ENCODE data around the gene PAWR.
"Not testable (repeated sequence)": the region's sequence is repeated elsewhere in the genome, so short reads cannot be mapped to it uniquely, and the experiment has no call there.

Gene PAWR

GRCh38 chr12:79676579-79676978 lies 14.2 kb downstream of the PAWR start:
- no peak overlapping the region for H3K4me3 ChIP-seq (ENCODE audit: low read length)
- no peak for TF ChIP-seq ZNF274 (IDR thresholded peaks at IDR 0.05; ENCODE audit: low read depth, low read length)

GRCh38 chr12:79674629-79675028 lies 16.1 kb downstream of the PAWR start:
- TF ChIP-seq ZNF274 (IDR thresholded peaks at IDR 0.05; ENCODE audit: low read depth, low read length) = no peak
- no peak overlapping the region for H3K4me3 ChIP-seq (ENCODE audit: low read length)

DNA sequence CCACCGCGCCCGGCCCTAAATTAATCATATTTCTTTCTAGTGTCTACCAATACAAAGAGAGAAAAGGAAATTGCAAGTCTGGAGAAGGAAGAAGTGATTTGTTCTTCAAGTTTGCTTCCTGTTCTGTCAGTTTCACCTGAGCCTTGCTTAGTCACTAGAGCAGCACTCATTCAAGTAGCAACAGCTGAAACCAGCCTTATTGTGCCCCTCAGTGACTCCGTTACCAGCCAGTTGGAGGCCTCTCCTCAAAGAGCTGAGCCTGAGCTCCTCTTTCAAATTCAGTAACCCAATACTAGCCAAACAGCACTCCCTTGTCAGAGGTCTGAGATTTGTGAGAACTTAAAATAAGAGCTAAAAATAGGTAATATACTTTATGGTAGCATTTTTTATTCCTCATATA lies 17.4 kb downstream of the PAWR start:
- TF ChIP-seq ZNF274 (IDR thresholded peaks at IDR 0.05; ENCODE audit: low read depth, low read length) = no peak
- no peak overlapping the region for H3K4me3 ChIP-seq (ENCODE audit: low read length)

DNA sequence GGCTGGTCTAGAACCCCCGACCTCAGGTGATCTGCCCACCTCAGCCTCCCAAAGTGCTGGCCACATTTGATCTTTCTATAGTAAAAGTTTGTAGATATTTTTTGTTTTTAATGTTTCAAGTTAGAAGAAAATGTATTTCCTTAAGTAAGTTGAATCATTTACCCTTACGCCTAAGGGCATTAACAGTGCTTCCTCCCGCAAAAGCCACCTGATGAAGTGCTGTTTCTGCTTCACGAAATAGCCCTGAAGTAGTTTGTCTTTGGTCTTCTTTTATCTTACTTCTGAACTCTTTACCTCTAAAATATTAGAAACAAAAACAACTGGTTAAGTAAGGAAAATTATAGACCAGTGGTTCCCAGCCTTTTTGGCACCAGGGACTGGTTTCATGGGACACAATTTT lies 22.7 kb downstream of the PAWR start:
- TF ChIP-seq ZNF274 (IDR thresholded peaks at IDR 0.05; ENCODE audit: low read depth, low read length) = no peak
- no peak overlapping the region for H3K4me3 ChIP-seq (ENCODE audit: low read length)

GRCh38 chr12:79665212-79665887 lies 25.4 kb downstream of the PAWR start:
- H3K4me3 ChIP-seq (ENCODE audit: low read length) = no peak overlapping the region
- no peak for TF ChIP-seq ZNF274 (IDR thresholded peaks at IDR 0.05; ENCODE audit: low read depth, low read length)

DNA sequence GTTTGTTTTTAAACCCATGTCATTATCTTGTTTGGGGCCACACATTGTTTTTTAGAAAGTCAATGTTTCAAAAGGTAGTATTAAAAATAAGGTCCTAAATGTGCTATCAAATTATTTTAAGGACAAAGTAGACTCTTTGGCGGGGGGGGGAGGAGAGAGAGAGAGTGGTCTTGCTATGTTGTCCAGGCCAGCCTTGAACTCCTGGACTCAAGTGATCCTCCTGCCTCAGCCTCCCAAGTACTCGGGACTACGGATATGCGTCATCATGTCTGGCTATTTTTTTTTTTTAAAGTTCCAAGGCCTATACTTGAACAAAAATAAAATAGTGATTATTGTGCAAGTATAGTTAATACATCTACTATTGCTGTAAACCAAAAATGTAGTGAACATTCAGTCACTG lies 26.2 kb downstream of the PAWR start:
- no peak overlapping the region for H3K4me3 ChIP-seq (ENCODE audit: low read length)
- TF ChIP-seq ZNF274 (IDR thresholded peaks at IDR 0.05; ENCODE audit: low read depth, low read length) = no peak

- H3K4me3 ChIP-seq (ENCODE audit: low read length) = no peak overlapping the region
- no peak for TF ChIP-seq ZNF274 (IDR thresholded peaks at IDR 0.05; ENCODE audit: low read depth, low read length)
Observed at GRCh38 chr12:79662046-79662811, 28.5 kb downstream of the PAWR start.

- no peak for TF ChIP-seq ZNF274 (IDR thresholded peaks at IDR 0.05; ENCODE audit: low read depth, low read length)
Observed at GRCh38 chr12:79661629-79662028, 29.1 kb downstream of the PAWR start.

DNA sequence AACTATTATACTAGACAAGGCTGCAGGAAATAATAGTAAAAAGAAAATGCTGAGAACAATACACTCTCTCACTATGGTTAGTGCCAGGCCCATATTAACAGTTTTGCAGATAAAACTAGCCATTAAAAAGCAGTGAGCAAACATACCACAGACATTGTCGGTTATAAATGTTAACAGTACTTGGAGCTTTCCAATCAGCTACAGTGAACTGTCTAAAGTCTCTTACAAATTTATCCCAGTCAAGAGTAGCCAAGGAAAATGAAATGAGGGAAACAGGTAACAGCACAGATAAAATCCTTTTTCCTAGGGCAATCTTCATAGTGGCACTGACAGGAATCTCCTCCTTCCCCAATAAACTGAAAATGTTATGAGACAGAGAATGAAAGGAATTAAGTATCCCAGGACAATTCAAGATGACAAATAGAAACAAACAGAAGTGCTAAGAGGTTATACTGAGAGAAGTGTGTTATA lies 30.8 kb downstream of the PAWR start:
- TF ChIP-seq ZNF274 (IDR thresholded peaks at IDR 0.05; ENCODE audit: low read depth, low read length) = no peak
- H3K4me3 ChIP-seq (ENCODE audit: low read length) = no peak overlapping the region

More at GRCh38 chr12:79661629-79662028, 29.1 kb downstream of the PAWR start:
- no peak overlapping the region for H3K4me3 ChIP-seq (ENCODE audit: low read length)

DNA sequence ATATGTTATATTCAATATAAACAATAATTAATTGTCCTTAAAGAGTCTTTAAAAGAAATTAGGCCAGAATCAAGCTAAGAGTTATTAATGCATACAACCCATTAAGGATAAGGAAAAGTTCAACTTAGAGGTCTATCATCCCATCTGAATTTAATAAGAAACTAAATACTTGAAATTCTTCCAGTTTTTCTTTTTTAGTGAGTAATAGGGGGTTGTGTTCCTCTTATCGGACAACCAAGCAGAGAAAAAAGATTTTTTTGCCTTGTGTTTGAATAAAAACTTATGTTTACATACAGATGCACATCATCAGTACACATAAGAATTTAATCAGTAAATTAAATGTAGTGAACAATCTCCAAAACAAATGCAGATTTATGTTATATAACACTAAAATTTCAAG lies 32.5 kb downstream of the PAWR start:
- TF ChIP-seq ZNF274 (IDR thresholded peaks at IDR 0.05; ENCODE audit: low read depth, low read length) = no peak
- H3K4me3 ChIP-seq (ENCODE audit: low read length) = no peak overlapping the region

DNA sequence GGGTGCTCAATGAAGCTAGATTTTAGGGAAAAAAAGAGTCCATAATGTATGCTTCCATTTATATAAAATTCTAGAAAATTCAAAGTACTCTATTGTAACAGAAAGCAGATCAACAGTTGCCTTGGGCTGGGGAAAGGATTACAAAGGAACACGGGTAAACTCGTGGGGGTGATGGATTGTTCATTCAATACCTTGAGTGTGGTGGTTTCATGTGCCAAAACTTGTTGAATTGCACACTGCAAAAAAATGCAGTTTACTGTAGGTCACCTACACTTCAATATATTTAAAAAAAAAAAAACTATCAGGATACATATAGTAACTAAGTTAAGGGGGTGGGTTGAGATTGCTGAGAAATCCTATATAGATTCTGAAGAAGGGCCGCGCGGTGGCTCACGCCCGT lies 33.6 kb downstream of the PAWR start:
- no peak overlapping the region for H3K4me3 ChIP-seq (ENCODE audit: low read length)
- TF ChIP-seq ZNF274 (IDR thresholded peaks at IDR 0.05; ENCODE audit: low read depth, low read length) = no peak

DNA sequence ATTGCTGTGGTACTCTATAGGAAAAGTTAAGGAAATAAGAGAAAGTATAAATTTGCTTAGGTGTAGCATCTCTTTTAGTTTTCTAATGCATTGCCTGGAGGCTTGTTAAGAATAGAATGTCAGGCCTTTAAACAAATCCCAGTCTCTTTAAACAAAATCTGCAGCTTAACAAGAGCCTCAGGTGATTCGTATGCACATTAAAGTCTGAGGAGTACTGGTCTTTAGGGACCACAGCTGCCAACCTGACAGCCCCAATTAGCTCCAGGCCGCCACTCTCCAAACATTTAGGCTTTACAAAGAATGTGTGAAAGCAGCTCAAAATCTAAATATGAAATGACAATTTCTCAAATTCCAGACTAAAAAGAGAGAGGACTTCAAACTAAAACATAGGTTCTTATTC lies 35.7 kb downstream of the PAWR start:
- TF ChIP-seq ZNF274 (IDR thresholded peaks at IDR 0.05; ENCODE audit: low read depth, low read length) = no peak
- no peak overlapping the region for H3K4me3 ChIP-seq (ENCODE audit: low read length)

DNA sequence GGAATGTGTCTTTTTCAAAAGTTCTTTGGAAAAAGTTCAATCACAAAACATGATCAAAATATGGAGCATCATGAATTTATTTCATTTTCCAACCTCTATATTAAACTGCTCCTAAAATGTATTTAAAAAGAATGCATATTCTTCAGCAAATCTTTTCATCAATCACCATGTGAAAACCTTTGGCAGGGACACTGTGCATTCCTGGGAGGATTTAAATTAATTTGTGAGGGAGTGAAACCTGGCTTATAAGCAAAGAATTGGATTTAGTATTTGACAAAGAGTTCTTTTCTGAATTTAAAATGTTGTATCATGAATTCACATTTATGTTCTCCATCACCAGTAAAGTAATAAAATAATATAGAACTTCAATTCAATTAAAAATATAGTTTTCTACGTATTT lies 38.2 kb downstream of the PAWR start:
- no peak for TF ChIP-seq ZNF274 (IDR thresholded peaks at IDR 0.05; ENCODE audit: low read depth, low read length)
- H3K4me3 ChIP-seq (ENCODE audit: low read length) = no peak overlapping the region

GRCh38 chr12:79650440-79650839 lies 40.3 kb downstream of the PAWR start:
- TF ChIP-seq ZNF274 (IDR thresholded peaks at IDR 0.05; ENCODE audit: low read depth, low read length) = no peak
- H3K4me3 ChIP-seq (ENCODE audit: low read length) = no peak overlapping the region

DNA sequence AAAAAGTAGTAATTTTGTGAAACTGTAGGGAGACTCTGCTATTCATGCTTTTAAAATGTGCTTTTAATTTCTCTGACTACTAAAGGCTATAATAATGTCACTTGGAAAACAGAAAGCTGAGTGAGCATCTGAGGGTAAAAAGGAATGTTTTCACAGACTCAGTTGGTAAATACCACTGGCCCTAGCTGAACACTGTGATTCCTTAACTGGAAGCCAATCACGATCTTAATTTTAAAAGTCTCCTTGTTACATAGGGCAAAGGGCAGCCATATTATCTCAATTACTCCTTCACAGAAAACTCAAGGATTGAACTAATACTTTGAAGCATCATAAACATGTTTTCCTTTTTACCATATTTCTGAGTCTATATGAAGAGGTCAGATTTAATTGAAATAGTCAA lies 41.9 kb downstream of the PAWR start:
- no peak overlapping the region for H3K4me3 ChIP-seq (ENCODE audit: low read length)
- TF ChIP-seq ZNF274 (IDR thresholded peaks at IDR 0.05; ENCODE audit: low read depth, low read length) = no peak

GRCh38 chr12:79646843-79647242 lies 43.9 kb downstream of the PAWR start:
- H3K4me3 ChIP-seq (ENCODE audit: low read length) = not testable (repeated sequence)

Data from GM08714 (cell line).